Renal pelvis (tissue), 4 donors: ENCODE data around the gene NUDCD2. TPM values are rescaled to one million over a fixed set of nuclear protein-coding genes. Genes with fewer than 3 reads are reported as not detected.
"Not testable (repeated sequence)": the region's sequence is repeated elsewhere in the genome, so short reads cannot be mapped to it uniquely, and the experiment has no call there.

Source experiments
- DNase-seq: peaks from one replicate; pipeline ENCODE4 v3.0.0-alpha.2; 2013
- polyA plus RNA-seq, 3 donors: library from polyadenylated mRNA; unstranded; fragments of 120-200 nt; gene quantifications; one replicate each; pipeline ENCODE4 v1.2.1, GENCODE V29; 2013; ENCODE audit not compliant: insufficient read length in 3 of 3

The NUDCD2 gene
- polyA plus RNA-seq, 3 donors = 56.0 to 58.0 (median 56.1) TPM

- no peak for DNase-seq
Measured at GRCh38 chr5:163478126-163478981, 18.5 kb upstream of the NUDCD2 start.

DNA sequence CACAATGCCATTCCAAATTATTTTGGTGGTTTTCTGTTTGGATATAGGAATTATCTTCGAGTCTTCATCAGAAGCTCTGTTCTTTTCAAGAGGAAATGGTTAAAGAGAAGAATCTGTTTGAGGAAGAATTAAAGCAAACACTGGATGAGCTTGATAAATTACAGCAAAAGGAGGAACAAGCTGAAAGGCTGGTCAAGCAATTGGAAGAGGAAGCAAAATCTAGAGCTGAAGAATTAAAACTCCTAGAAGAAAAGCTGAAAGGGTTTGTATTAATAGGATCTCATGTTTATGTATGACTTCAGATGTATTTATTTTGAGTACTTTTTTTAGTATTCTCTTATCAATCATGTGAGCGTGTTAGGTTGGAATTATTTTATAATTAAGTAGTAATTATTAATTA lies 15.5 kb upstream of the NUDCD2 start:
- DNase-seq = no peak

GRCh38 chr5:163473635-163474243 lies 13.8 kb upstream of the NUDCD2 start:
- no peak for DNase-seq

DNA sequence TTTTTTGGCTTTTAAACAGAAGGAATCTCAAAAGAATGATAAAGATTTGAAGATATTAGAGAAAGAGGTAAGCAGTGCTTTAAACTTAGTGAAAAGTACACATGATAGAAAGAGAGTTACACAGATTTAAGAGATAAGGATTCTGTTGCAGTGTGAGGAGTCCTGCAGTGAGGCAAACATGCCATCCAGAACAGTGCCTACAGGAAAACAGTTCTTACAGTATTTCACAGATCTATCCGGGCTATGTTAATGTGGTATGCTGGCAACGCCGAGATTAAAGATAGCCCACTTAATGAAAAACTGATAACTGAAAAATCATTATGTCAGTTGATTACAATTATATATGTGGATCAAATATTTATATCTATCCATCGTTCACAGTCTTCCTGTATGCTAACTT lies 7.8 kb upstream of the NUDCD2 start:
- DNase-seq = no peak

DNA sequence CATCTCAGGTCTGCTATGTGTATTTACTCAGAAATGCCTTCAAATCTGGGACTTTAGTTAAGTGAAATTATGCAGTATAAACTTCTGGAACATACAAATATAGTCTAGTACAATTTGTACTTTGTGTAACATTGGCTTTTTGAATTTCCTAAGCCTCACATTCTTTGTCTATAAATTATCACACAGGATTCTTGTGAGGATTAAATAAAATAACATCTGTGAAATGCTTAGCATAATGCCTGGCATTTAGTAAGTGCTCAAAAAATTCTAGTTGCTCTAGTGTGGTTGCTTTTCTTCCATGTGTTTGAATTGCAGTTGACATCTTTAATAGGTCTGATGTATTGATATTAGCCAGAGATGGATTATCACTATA lies 3.1 kb upstream of the NUDCD2 start:
- DNase-seq = no peak

- no peak for DNase-seq
Measured at GRCh38 chr5:163460562-163461171, 765 bp upstream of the NUDCD2 start, which contains the start of gene HMMR. HMMR (plus strand) TSS chr5:163460632; CDS start chr5:163460693, 61 bp downstream.

- no peak for DNase-seq
Measured at GRCh38 chr5:163459462-163459818, 462 bp downstream of the NUDCD2 start.

DNA sequence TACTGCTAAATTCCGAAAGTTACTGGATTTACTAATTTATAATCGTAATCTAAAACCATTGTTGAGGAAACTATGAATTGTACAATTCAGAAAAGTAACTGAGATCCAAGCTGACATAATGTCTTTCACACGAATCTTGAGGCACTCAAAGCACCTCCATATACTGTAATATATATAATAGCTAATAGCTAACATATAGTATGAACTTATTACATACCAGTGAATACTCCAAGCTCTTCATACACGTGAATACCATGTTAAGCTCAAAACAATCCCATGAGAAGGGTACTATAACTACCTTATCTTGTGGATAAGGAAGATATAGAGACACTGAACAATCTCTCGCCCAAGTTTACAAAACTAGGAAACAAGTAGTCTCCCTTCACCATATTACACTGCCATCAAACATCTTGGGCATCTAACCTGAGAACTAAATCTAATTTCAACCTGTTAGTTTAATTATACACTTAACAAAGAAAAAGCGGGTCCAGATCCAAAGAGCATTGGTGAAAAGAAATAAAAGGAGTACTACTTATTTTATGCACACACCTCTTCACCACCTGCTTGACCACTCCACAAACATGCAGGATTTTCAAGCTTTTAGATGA lies 1.0 kb downstream of the NUDCD2 start:
- no peak for DNase-seq

- DNase-seq = no peak
Measured at GRCh38 chr5:163456840-163457239, 3.1 kb downstream of the NUDCD2 start.

- DNase-seq = no peak
Measured at GRCh38 chr5:163456029-163456589, 3.8 kb downstream of the NUDCD2 start.

GRCh38 chr5:163455406-163455805 lies 4.5 kb downstream of the NUDCD2 start:
- DNase-seq = not testable (repeated sequence)

DNA sequence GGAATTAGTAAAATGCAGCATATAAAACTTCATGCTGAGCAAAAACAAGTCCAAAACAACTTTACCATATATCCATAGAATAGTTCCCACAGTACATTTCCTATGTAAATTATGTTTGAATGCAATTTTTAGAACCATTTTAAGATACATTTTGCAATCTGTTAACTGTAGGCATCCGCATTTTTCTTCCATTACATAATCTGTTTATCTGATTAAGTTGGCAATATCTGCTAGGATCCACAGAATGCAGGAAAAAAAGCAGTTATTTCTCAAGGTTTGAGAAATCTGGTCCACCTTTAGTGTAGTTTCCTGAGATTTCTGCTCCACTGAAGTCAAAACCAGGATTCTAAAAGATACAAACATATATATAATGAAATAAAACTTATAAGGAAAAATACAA lies 6.2 kb downstream of the NUDCD2 start:
- no peak for DNase-seq

DNA sequence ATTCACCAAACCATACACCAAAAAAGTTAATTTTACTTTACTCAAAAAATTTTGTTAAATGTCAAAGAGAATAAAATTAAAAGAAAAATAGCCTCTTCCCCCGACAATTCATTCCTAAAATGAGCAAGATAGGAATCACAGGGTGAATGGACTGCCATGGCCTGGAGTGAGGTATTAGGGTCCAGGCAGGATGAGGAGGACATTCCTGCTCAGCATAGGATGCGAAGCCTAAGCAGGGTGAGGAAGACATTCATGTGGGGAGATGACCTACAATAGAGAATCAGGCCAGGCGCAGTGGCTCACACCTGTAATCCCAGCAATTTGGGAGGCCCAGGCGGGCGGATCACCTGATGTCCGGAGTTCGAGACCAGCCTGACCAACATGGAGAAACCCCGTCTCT lies 8.4 kb downstream of the NUDCD2 start:
- no peak for DNase-seq

- no peak for DNase-seq
Measured at GRCh38 chr5:163448491-163448890, 11.4 kb downstream of the NUDCD2 start.

- DNase-seq = no peak
Measured at GRCh38 chr5:163447875-163448274, 12.0 kb downstream of the NUDCD2 start.

DNA sequence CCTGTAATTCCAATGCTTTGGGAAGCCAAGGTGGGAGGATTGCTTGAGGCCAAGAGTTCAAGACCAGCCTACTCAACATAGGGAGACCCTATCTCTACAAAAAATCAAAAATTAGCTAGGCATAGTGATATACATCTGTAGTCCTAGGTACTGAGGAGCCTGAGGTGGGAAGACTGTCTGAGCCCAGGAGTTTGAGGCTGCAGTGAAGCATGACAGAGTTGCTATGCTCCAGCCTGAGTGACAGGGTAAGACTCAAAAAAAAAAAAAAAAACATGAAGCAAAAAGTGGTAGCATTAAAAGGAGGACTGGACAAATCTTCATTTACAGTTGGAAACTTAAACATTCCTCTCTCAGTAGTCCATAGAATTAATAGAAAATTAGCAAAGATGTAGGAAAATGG lies 12.7 kb downstream of the NUDCD2 start:
- DNase-seq = no peak

DNA sequence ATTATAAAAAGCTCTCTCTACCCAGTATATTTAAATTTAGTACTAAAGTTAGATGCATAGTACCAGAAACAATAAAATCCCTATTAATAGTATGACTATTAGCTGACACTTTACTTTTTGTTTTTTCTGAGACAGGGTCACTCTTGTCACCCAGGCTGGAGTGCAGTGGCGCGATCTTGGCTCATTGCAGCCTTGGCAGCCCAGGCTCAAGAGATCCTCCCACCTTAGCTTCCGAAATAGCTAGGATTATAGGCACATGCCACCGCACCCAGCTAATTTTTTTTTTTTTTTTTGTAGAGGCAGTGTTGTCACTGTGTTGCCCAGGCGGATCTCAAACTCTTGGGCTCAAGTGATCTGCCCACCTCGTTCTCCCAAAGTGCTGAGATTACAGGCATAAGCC lies 14.6 kb downstream of the NUDCD2 start:
- no peak for DNase-seq

DNA sequence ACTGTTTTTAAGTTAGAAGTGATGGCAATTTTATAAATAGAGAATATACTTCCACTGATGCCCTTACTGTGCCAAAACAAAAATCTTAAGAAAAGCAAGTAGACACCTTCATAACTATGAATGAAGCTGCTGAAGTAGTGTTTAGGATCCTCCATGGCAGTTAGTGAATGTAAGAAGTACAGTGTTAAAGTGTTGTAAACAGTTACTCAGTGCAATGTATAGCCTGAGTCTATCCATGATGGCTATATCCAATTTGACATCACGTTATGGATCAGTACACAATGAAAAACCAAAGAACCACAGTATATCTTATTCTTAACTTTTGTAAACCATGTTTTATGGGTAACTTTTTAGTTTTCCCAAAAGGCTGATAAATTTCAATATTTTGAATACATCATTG lies 15.4 kb downstream of the NUDCD2 start:
- no peak for DNase-seq

DNA sequence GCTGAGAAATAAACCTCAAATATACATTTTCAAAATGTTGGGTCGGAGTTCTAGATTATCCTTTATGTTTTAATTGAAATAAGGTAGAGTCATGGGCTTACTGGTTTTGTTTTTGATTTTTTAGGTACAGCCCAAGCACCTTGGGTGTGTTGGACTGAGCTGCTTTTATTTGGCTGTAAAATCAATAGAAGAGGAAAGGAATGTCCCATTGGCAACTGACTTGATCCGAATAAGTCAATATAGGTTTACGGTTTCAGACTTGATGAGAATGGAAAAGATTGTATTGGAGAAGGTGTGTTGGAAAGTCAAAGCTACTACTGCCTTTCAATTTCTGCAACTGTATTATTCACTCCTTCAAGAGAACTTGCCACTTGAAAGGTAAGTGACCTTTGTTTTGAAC lies 18.9 kb downstream of the NUDCD2 start:
- no peak for DNase-seq

DNA sequence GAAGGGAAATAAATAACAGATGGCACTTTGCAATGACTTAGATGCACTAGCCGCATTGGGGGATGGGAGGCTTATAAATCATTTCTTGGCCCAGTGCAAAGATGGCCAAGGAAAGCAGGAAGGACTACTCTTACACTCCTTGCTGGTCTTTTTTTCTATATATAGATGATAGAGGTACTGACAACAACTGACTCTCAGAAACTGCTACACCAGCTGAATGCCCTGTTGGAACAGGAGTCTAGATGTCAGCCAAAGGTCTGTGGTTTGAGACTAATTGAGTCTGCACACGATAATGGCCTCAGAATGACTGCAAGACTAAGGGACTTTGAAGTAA lies 20.8 kb downstream of the NUDCD2 start:
- no peak for DNase-seq

- peak; percentile 96 for DNase-seq
Measured at GRCh38 chr5:163437309-163438182, 22.4 kb downstream of the NUDCD2 start, which contains the start of gene CCNG1. CCNG1 (plus strand) TSS chr5:163437595; CDS start chr5:163439257, 1,662 bp downstream.

GRCh38 chr5:163437011-163437308 lies 22.9 kb downstream of the NUDCD2 start:
- DNase-seq = no peak
